ENCODE measurements around the gene ACTMAP. TPM values are rescaled to one million over a fixed set of nuclear protein-coding genes. Genes with fewer than 3 reads are reported as not detected.

ACTMAP gene
- total RNA-seq, 1 experiment from 2014 or later: 27.7 TPM

DNA sequence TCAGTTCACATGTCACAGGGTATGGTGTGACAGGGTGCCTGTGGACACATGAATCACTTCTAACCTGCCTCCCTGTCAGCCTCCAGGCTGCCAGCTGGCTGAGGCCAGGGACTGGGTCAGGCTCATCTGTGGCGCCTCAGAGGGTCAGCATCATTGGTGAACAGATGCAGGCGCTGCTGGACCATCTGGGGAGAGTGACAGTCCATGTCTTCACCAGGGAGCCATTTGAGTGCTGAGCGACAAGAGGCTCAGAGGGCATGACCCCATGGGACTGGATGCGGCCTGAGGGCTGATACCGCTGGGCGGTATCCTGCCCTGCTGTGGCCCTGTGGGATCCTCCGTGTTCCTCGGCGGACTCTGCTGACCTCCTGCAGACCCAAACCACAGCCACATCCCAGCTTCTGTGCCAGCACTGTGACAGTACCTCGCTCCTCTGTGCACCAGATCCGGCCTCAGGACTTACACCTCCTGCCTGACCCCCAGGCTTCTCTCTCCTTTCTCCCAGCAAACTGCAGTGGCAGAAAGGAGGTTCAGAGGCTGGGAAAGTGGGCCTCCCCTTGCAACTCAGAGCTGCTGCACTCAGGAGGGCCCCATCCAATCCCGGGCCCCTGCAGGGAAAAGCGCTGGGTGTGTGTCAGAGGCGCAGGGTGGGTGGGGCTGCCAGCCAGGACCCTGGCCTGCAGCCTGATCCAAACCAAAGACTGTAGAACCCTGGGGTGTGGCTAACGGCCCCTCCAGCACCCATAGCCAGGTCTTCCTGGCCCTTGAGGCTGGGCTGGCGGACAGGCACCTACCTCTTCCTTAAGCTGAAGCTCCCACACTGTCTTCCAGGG lies 10.2 kb downstream of the ACTMAP start:
- no peak overlapping the region for H3K27ac ChIP-seq (ENCODE audit: insufficient read length, low read depth, low read length)
- DNase-seq: no peak

More for the DNA sequence above, 10.2 kb downstream of the ACTMAP start:
- H3T11ph ChIP-seq (ENCODE audit: low read length): no peak overlapping the region
- no peaks in the 10 kb centered on the region for H4K20me1 ChIP-seq (ENCODE audit: control insufficient read depth, insufficient read depth, insufficient read length)
- H3K4me2 ChIP-seq (ENCODE audit: insufficient read depth, insufficient read length, low read length): no peak overlapping the region
- no peak overlapping the region for H2BK120ac ChIP-seq (ENCODE audit: low read depth, low read length, poor library complexity, severe bottlenecking)
- no peaks in the 10 kb centered on the region for H3K79me2 ChIP-seq (ENCODE audit: insufficient read depth, low read length)
- H2AK5ac ChIP-seq (ENCODE audit: insufficient read length, low read length): no peak overlapping the region
- no peak for TF ChIP-seq CTCF (conservative IDR thresholded peaks at IDR 0.05)
- no peak overlapping the region for H2AFZ ChIP-seq (ENCODE audit: low read length)
- no peaks in the 10 kb centered on the region for H3K9me3 Mint-ChIP-seq
- no peaks in the 10 kb centered on the region for H3K23me2 ChIP-seq (ENCODE audit: insufficient read length, low read depth, low read length, poor library complexity, severe bottlenecking)
- no peak overlapping the region for H4K91ac ChIP-seq (ENCODE audit: insufficient read length, low read depth, low read length)
- no peak overlapping the region; a peak in 1 of 5 replicates for H3K4me3 Mint-ChIP-seq
- H3K27me3 ChIP-seq (ENCODE audit: insufficient read depth, low read length): no peaks in the 10 kb centered on the region
- no peak overlapping the region for H3K18ac ChIP-seq (ENCODE audit: insufficient read length, low read depth, low read length)
- H3K9me3 ChIP-seq (ENCODE audit: control insufficient read depth, low read depth, low read length): no peaks in the 10 kb centered on the region
- H3K9ac ChIP-seq (ENCODE audit: extremely low read depth, insufficient read length, low read length): no peak overlapping the region
- no peak overlapping the region for H2BK5ac ChIP-seq (ENCODE audit: insufficient read length, low read length)
- no peaks in the 10 kb centered on the region for H3K79me1 ChIP-seq (ENCODE audit: insufficient read depth, low read depth, low read length, poor library complexity, severe bottlenecking)
- peaks cover 6 to 42% (median 36%) of the 10 kb centered on the region in 3 experiments; a peak in 6 of 7 replicates for H3K36me3 Mint-ChIP-seq (ENCODE audit: insufficient read depth in 1 of 3, low read depth in 3 of 3)
- no peak overlapping the region for H2BK20ac ChIP-seq (ENCODE audit: low read depth, low read length, poor library complexity, severe bottlenecking)
- no peaks in the 10 kb centered on the region for H3K27me3 Mint-ChIP-seq (ENCODE audit: low read depth)
- no peak overlapping the region for H4K8ac ChIP-seq (replicated peaks; ENCODE audit: insufficient read length, low read depth, low read length)
- H3K4me1 ChIP-seq (ENCODE audit: insufficient read depth, low read length): 0 out of 2 replicates have a peak, but pooled peaks cover 2% of the 10 kb centered on the region
- no peak overlapping the region for H3K56ac ChIP-seq (ENCODE audit: insufficient read length, low read depth, low read length)
- H2BK15ac ChIP-seq (ENCODE audit: low read depth, low read length): no peak overlapping the region
- no peak overlapping the region for H3K14ac ChIP-seq (ENCODE audit: insufficient read depth, low read length)
- peaks cover 7 to 8% of the 10 kb centered on the region in 2 experiments for H3K4me1 Mint-ChIP-seq
- no peak overlapping the region for H4K5ac ChIP-seq (ENCODE audit: insufficient read length, low read depth, low read length)
- no peak overlapping the region for H2BK12ac ChIP-seq (ENCODE audit: insufficient read length, low read depth, low read length)
- WGBS (ENCODE audit: extremely low coverage, insufficient read length, low lambda C conversion rate): no CpG with 5 or more reads among the region's 16 CpGs
- H3K27ac Mint-ChIP-seq: peak overlapping the region in 2 of 3 experiments; percentile 51 to 92; a peak in 3 of 7 replicates
- no peak overlapping the region for H3K23ac ChIP-seq (ENCODE audit: insufficient read length, low read depth, low read length)
- no peak overlapping the region for H3K4ac ChIP-seq (ENCODE audit: low read depth, low read length)

Data from H9 (cell line).